Activated T-cell treated with anti-CD3 and anti-CD28 coated beads for 48 hours (primary cell): ENCODE data around the gene ADIPOR2.

ENCODE experiments used
- DNase-seq: peaks from one replicate; pipeline ENCODE4 v3.0.0-alpha.2; 2020; ENCODE audit warnings: low read depth

ADIPOR2 gene

DNA sequence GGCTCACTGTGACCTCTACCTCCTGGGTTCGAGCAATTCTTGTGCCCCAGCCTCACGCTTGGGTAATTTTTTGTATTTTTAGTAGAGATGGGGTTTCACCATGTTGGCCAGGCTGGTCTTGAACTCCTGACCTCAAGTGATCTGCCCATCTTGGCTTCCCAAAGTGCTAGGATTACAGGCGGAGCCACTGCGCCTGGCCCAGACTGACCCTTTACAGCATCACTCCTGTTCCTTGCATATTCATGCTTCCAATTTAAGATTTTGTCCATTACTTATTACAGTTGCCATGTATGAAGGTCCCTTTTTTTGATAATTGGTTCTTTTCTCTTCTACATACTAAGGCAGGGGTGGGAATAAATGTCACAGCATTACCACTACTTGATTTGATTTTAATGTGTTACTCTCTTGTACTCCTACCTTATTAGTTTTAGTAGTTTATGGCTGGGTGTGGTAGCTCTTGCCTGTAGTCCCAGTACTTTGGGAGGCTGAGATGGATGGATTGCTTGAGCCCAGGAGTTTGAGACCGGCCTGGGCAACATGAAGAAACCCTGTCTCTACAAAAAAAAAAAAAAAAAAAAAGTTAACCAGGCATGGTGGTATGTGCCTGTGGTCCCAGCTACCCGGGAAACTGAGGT, 46.9 kb downstream of the ADIPOR2 start:
- no peak for DNase-seq

DNA sequence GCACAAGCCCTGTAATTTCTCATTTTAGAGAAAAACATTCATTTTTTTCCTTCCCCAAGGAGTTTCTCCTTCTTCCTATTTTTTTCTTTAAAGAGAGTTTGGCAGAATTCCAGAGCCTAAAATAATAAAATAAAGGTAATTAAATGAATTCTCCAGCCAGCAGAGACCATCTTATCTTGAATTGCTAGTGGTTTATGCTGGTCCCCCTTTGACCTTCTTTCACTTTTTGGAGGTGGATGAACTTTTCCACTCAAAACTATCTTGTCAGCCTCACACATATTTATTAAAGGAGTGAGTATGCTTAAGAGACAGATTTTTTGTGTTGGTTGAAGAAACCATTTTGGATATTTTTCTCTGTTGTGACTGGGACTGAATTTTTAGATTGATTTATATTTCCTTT, 47.6 kb downstream of the ADIPOR2 start:
- no peak for DNase-seq

GRCh38 chr12:1739368-1739767, 48.5 kb downstream of the ADIPOR2 start:
- DNase-seq, result no peak

- no peak for DNase-seq
These were observed 49.5 kb downstream of the ADIPOR2 start for GRCh38 chr12:1740161-1740948.

DNA sequence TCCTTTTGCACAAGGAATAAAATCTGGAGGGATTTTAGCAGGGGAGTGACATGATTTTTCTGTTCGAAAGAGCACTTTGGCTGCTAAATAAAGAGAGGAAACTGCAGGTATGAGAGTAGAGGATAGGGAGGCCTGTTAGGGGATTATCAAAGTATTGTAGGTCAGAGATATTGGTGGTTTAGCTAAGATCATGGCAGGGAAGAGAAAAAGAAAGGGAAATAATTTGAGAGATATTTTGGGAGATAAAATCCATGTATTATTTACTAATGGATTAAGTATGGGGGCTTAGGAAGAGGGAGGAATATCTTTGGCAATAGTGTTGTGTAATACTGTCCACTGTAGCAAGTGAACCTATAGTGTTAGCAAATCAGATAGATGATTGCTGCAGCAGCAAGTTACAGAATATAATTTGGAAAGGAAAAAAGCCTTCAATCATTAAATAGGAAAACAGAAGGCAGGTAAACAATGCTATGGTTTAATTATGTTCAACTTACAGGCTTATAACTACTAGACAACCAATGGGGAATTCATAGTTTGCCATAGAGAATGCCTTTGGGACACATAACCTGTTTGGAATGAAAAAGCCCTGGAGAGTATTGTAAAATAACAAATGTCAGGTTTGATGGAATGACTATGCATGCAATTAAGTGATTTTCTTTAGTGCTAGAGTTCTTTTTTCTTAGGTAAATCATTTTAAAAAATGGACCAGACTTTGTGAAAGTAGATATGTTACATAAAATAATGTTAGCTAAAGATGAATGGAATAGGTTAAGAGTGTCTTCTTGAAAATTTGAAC, 50.5 kb downstream of the ADIPOR2 start:
- DNase-seq, result no peak

DNA sequence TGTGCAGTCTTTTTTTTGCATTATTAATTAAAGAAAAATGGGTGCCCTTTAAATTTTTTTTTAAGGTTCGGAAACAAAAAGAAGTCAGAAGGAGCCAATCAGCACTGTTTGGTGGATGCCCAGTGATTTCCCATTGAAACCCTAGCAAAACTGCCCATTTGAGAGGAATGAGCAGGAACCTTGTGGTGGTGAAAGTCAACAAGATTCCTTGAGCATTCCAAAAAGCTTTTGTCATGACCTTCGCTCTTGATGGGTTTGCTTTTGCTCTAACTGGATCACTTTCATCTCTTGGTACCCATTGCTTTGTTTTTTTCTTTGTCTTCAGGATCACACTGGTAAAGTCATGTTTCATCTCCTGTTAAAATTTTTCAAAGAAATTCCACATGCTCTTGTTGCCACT, 54.1 kb downstream of the ADIPOR2 start:
- no peak for DNase-seq

DNA sequence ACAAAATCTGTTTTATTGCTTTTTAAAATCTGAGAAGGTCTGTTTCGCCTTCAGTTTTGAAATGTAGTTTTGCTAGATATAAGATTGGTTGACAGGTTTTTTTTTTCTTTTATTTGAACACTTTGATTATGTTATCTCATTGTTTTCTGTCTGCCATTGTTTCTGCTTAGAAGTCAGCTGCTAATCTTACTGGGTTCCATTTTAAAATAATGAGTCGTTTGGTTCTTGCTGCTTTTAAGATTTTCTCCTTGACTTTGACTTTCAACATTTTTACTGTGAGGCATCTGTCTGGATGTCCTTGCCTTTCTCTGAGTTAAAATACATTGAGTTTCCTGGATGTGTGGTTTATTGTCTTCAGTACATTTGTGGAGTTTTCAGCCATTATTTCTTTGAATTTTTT, 56.7 kb downstream of the ADIPOR2 start:
- no peak for DNase-seq

GRCh38 chr12:1749019-1749418, 58.1 kb downstream of the ADIPOR2 start:
- no peak for DNase-seq

- no peak for DNase-seq
These were observed 59.4 kb downstream of the ADIPOR2 start for GRCh38 chr12:1750300-1750699.

GRCh38 chr12:1758376-1758775, 67.5 kb downstream of the ADIPOR2 start:
- DNase-seq, result no peak

- no peak for DNase-seq
These were observed 68.0 kb downstream of the ADIPOR2 start for GRCh38 chr12:1758887-1759286.

DNA sequence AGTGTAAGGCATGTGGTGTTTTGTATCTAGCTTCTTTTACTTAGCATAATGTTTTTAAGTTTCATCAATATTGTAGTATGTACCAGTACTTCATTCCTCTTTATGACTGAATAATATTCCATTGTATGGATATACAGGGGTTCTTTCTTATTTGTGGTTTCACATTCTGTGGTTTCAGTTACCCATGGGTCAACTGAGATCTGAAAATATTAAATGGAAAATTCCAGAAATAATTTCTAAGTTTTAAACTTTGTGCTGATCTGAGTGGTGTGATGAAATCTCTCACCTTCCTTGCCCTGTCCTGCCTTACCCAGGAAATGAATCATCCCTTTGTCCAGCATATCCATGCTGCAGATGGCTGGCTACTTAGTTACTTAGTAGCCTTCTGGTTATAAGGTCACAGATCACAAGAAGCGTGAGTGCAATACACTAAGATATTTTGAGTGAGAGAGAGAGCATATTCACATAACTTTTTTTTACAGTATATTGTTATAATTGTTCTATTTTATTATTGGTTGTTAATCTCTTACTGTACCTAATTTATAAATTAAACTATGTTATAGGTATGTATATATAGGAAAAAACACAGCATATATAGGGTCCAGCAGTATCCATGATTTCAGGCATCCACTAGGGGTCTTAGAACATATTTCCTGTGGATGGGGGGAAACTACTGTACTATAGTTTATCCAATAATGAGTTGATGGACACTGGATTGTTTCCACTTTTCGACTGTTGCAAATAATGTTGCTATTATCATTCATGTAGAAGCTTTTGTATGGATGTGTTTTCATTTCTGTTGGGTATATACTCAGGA, 69.9 kb downstream of the ADIPOR2 start:
- DNase-seq, result no peak

- DNase-seq, result no peak
These were observed 71.0 kb downstream of the ADIPOR2 start for GRCh38 chr12:1761857-1762256.

DNA sequence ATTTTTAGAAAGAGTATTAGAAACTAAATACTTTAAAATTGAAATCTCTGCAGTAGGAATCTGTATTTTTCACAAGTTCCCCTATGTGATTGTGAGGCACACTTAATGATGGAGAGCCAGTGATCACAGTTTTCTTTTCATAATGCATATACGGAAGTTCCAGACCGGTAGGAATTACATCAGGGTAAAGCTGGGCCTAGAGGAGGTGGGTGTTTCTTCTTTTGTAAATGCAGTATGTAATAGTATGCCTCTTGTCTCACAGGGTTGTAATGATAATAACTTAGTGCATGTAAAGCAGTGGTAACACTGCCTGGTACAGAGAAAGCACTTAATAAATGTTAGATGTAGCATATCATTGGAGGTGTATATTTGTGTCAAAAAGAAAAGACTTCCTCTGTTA, 72.3 kb downstream of the ADIPOR2 start:
- no peak for DNase-seq

DNA sequence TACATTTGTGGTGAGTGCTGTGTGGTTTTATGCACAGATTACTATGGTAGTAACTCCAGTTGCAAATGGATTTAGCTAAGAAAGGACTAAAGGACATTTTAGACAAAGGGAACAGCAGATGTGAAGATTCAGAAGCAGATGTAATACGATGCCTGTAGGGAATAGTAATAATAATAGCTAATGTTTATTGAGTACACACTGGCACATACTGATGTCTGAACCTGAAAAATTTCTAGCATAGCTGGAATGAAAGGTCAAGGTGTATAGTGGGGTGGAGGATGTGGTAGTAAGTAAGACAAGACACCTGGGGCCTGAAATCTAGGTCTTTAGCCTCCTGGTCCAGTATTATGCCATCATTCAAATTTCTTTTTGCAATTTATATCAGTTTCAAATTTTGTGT, 75.2 kb downstream of the ADIPOR2 start:
- DNase-seq, result no peak

DNA sequence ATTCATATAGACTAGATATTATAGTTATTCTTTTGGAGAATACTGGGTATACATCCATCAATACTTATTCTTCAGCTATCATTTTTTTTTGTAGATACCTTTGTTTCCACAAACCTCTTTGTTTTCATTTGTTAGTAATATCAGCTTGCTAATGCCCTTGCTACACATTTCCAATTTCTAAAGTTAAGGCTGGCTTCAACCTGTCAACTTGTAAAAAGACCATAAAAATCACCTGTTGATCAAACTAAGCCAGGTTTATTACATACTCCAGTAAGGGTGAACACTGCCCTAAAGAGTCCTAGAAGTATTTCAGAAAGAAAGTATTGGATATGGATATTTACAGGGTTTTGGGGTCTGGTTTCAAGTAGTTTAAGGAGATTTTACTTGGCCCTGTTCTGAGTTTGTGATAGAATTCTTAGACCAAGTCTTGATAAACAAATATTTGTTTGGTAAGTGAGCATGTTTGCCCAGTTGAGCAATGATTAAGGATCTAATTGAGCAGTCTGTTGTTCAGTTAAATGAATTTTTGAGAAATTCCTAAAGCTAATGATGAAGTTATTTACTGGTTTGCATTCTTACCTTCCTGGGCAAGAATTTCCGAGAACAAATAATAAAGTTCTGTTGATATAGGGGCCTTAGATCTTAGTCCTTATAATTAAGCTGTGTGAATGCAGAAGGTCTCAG, 76.7 kb downstream of the ADIPOR2 start:
- DNase-seq, result no peak

DNA sequence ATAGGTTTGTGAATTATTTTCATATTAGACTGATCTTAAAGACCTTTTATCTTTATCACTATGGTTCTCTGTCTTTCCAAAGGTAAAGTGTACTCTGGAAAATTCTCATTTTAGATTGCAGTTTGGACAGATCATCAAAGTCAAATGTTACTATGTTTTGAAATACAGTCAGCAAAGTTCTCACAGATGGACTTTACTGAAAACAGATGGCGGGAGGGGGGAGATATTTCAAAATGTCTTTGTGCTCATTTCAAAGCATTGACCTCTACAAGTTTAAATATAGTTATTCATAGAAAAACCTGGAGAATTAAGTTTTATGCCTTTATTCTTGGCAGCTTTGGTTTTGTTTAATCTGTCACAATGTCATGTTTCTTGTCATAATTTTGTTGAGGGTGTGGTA, 77.7 kb downstream of the ADIPOR2 start:
- no peak for DNase-seq

GRCh38 chr12:1769809-1770494, 79.1 kb downstream of the ADIPOR2 start:
- no peak for DNase-seq

DNA sequence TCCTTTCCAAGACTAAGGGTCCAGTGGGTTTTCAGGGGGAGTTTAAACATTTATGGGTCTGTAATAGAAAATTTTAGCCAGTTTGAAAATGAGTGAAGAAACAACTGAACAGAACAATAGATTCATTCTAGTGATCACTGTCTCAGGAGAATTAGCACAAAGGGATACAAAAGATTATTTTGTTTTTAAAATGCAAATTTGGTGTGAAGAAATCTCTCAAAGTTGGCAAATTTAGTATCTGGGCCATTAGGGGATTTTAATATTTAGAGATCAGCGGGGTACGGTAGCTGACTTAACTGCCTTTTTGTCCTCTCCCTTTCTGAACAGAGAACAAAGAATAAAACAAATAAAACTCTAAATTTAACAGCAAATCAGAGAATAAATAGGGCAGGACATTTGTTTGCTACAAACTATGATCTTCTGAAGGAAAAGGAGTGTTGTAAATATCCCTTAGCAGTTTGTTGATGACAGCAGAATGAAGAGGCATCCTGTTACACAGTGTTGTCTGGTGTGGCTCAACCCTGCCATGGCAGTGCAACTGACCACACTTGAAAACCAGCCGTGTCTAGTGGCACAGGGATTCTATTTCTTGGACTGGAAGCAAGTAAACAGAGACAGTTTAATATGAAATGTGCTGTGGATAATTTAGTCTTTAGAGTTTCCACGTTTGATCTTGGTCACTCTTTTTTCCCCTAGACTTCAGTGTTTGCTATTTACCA, 83.2 kb downstream of the ADIPOR2 start:
- DNase-seq, result no peak

DNA sequence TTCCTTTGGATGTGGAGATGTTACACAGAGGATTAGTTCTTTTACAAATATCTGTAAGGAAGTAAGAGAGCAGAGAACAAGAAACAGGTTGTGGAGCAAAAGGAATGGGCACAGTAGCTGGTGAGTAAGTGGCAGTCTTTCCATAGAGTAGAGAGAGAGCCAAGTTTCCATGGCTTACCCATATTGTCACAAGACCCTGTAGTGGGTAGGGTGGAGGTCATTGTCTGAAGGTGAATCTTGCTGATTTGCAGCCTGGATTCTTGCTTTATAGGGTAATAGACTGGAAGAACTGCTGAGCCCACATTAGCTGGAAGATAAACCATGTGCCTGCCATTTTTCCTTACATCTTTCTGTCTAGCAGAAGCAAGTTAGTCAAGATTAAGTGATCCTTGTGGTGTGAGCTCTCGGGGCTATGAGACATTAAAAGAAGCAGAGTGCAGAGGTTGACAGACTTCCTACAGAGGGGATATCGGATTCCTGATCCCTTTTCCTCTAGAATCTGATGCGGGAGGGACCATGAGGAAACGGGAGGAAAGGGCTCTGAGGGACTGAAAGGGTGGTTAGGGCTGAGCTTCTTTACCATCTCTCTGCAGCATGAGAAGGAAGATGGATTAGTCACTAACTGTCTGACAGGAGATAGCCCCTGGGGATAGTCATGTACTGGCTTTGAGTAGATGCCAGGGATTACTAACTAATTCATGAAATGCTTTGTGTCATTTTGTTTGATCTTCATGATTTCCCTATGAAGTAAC, 85.5 kb downstream of the ADIPOR2 start:
- no peak for DNase-seq
